Measurements from ENCODE around the gene EFCAB6.

EFCAB6 gene

GRCh38 chr22:43848366-43849171 is 36.5 kb upstream of the EFCAB6 start:
- peak; percentile 62 for DNase-seq (ENCODE audit: low spot score)

DNA sequence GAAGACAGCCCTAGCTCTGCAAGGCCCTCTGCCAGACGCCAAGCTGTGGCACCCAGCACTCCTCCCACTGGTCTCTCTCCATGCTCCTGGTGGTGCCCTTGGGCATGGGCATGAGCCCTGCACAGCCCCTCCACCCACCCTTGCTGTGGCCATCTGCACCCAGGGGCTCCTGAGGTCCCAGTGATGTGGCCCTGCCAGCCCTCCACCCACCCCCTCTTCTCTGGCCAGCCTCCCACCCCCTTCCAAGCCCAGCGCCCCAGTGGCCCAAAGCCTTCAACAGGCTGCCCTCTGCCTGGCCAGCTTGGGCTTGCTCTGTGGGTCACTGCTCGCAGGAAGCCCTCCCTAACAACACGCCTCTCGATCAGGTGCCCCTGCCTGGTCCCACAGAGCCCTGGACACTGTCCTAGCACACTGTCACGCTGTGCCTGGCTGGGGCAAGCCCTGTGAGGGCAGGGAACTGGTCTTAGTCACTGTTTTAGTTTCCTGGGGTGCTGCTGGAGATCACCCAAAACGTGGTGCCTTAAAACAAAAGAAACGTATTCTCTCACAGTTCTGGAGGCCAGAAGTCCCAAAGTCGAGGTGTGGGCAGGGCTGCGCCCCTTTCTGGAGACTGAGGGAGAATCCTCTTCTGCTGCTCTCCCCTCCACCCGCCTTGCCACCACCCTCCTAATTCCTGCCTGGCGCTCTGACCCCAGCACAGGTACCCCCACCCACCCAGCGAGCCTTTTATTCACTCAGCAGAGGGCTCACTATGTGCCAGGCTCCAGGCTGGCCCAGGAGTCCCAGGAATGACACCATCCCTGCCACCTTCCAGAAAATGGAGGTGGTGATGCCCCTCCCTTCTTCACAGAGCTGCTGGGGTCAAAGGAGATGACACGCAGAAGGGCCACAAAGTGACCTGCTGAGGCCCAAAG is 35.5 kb upstream of the EFCAB6 start:
- DNase-seq (ENCODE audit: low spot score): no peak

DNA sequence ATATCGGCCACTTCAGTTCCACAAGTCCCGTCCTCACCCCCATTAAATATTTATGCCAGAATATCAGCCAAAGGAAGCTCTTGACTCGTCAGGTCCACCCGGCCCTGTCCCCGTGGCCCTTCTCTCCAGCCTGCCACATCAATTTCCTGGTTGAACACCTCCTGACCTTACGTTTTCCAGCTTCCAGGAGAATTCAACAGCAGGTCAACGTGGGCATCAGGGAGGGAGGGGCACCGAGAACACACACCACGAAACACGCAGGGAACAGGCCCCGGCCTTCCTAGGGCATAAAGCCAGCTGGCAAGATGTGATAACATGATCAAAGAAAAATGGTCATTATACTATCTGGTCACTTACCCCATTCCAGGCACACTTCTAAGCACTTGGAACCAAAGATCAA is 34.9 kb upstream of the EFCAB6 start:
- no peak for DNase-seq (ENCODE audit: low spot score)

DNA sequence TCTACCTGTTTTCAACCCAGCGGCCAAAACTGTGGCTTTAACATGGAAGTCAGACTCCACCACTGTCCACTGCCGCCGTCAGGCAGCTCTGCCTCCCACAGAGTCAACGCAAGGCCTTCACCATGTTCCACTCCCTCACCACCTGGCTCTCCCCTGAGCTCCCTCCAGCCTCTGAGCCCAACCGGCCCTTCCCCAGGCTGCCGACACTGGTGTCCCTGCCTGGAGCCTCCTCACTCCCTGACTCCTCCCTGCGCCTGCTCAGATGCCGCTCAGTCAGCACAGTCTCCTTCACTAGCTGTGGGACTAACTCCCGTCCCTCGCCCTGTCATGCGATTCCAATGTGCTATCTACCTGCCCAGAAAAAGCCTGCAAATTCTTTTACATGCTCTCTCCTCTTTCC is 33.9 kb upstream of the EFCAB6 start:
- no peak for DNase-seq (ENCODE audit: low spot score)

GRCh38 chr22:43844560-43845545 is 32.7 kb upstream of the EFCAB6 start:
- no peak for DNase-seq (ENCODE audit: low spot score)

- DNase-seq (ENCODE audit: low spot score): no peak
Observed at GRCh38 chr22:43843783-43844530, 31.9 kb upstream of the EFCAB6 start.

DNA sequence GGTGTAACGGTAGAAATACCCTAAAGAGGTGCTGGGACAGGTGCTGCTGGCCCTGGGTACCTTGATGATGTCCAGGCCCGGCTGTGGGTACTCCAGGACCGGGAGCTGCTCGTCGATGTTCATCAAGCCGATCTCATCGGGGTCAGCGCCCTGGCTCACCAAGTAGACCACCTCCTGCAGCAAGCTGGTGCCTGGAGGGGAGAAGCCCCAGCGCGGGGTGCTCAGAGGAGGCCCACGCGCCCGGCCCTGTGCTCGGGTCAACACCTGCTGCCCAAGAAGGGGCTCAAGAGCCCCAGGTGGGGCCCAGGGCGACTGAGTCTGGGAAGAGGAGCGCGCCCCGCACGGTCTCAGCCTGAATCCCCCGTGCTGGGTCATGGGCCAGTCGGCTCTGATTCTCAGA is 29.6 kb upstream of the EFCAB6 start:
- no peak for DNase-seq (ENCODE audit: low spot score)

GRCh38 chr22:43840851-43841250 is 28.7 kb upstream of the EFCAB6 start:
- no peak for DNase-seq (ENCODE audit: low spot score)

- DNase-seq (ENCODE audit: low spot score): no peak
Observed at GRCh38 chr22:43840431-43840830, 28.3 kb upstream of the EFCAB6 start.

DNA sequence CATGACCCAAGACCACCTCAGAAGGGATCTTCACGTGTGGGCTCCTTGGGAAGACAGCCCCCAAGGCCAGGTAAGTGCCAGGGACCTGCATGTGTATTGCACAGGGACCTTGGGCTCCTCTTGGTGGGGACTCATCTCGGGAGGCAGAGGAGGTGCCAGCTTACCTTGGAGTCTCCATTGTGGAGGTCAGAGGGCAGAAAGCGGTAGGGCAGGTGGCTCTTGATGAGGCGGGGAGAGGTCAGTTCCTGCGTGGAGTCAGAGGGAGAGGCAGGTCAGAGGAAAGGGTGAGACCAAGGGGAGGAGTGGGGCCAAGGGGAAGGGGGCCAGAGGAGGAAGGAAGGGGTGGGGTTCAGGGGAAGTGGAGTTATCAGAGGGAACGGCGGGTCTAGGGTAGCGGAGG is 27.7 kb upstream of the EFCAB6 start:
- no peak for DNase-seq (ENCODE audit: low spot score)

DNA sequence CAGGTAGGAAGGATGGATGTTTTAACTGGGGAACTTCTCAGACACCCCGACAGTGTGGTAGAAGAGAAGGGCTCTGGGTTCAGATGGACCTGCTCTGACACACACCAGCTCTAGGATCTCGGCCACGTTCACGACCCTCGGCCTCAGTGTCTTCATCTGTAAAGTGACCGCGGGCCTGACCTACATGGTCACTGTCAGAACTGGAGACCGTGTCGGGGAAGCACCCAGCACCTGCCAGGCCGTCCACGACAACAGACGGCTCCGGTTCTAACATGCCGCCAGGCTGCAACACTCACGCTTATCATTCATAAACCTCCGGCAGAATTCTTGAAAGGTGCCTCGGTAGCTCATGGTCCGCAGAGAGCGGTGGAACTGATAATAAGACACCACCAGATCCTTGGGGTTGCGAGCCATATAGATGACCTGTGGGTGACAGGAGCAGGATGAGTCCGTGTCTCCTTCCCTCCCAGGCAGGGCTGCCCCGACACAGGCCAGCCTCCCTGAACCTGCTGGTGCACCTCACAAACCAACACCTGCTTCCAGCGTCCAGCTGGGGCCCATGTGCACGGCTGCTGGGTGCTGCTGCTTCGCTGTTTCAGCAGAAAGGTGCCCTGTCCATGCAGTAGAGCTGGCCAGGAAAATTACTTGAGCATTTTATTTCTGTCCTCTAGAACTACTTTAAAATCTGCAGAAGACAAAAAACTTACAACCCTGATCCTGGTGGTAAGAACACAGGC is 26.6 kb upstream of the EFCAB6 start:
- no peak for DNase-seq (ENCODE audit: low spot score)

DNA sequence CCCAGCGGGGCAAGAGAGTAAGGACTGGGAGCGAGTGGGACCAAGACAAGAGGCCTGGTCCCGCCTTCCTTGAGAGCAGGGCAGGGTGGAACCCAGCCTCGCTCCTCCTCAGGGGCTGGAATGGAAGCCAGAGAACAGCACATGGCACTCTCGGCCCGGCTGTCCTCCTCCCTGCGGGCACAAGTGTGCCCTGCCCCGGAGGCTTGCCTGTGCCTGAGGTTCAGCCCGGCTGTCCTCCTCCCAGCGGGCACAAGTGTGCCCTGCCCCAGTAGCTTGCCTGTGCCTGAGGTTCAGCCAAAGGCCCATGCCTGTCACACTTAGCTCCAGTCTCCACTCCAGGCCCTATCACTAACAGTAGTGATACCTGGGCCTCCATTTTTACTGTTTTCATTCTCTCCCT is 26.1 kb upstream of the EFCAB6 start:
- no peak for DNase-seq (ENCODE audit: low spot score)

- no peak for DNase-seq (ENCODE audit: low spot score)
Observed at GRCh38 chr22:43837666-43838065, 25.6 kb upstream of the EFCAB6 start.

- DNase-seq (ENCODE audit: low spot score): no peak
Observed at GRCh38 chr22:43835736-43836135, 23.6 kb upstream of the EFCAB6 start.

DNA sequence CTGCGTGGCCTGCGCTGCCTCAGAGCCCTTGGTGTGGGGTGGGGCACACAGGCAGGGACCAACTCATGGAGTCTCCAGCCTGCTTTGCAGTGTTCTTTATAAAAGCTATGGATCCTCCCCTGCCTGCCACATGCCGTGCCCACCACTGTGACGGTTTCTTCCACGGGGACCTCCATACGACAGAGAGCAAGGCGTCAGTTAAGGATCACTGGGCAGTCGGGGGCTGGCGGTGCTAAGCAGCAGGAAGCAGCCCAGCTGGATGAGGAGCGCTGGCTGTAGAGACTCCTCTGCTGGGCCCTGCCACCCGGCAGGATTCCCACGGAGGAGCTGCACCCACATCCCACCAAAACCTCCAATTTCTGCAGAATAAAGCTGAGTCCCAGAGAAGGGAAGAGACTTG is 23.1 kb upstream of the EFCAB6 start:
- no peak for DNase-seq (ENCODE audit: low spot score)

- DNase-seq (ENCODE audit: low spot score): no peak
Observed at GRCh38 chr22:43833286-43834240, 21.5 kb upstream of the EFCAB6 start.

DNA sequence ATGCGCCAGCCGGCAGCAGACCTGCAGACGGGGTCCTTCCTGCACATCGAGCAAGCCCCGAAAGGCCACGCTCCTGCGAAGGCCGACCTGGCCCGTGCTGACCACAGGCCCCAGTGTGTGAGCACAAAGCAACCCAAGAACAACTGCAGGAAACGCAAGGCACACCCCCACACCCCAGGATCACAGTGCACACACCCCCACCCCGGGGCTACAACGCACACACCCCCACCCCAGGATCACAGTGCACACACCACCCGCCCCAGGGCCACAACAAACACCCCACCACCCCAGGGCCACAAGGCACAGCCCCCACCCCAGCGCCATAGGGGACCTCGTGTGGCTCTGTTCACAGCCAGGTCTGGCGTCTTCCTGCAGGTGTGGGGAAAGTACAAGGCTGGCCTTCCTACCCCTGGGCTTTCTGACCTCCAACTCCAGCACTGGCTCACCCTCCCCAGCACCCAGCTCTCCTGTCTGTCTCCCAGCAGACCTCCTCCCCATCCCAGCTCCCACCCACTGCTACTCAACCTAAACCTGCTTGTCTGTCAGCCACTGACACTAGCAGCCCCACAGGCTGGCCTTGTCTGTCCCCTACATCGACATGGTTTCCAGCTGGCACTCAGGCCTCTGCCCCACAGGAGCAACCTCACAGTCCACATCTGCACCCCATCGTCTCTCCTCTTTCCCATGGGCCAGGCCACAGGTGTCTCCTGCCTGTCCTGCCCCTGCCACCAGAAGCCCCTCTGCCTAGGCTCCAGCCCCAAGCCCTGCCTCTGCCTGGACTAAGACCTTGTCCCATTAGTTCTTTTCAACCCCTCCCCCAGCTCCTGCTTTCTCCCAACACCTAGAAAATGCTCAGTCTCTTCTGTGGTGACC is 20.5 kb upstream of the EFCAB6 start:
- DNase-seq (ENCODE audit: low spot score): no peak

Measured in D341Med (cell line).